AG10803 (cell line): ENCODE results near the gene JTB.
"Not testable (repeated sequence)": the region's sequence is repeated elsewhere in the genome, so short reads cannot be mapped to it uniquely, and the experiment has no call there.

Experiments used
- DNase-seq: peaks from one replicate; pipeline ENCODE4 v3.0.0; 2010; ENCODE audit warnings: low read depth
- H3K4me3 ChIP-seq: 2 replicates; pipeline ENCODE4 v1.5.1; 2011; ENCODE audit warnings: mild to moderate bottlenecking, low read length, control low read depth
- TF ChIP-seq, protein P1 (sequence below): conservative IDR thresholded peaks from 2 replicates; pipeline ENCODE4 v1.5.1; 2011; ENCODE audit warnings: mild to moderate bottlenecking, low read length, control low read depth, inconsistent platforms

JTB gene

DNA sequence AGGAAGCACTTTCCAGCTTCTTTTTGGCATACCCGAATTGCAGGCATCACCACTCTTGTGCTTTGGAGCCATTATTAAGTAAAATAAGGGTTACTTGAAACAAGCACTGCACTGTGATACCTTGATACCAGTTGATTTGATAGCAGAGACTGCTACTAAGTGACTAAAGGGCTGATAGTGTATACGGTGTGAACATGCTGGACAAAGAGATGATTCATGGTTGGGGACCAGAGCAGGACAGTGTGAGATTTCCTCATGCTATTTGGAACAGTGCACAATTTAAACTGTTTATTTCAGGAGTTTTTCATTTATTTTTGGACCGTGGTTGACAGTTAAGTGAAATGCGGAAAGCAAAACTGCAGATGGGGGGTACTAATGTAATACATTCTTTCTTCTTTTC, 22.9 kb upstream of the JTB start:
- TF ChIP-seq, protein P1, sequence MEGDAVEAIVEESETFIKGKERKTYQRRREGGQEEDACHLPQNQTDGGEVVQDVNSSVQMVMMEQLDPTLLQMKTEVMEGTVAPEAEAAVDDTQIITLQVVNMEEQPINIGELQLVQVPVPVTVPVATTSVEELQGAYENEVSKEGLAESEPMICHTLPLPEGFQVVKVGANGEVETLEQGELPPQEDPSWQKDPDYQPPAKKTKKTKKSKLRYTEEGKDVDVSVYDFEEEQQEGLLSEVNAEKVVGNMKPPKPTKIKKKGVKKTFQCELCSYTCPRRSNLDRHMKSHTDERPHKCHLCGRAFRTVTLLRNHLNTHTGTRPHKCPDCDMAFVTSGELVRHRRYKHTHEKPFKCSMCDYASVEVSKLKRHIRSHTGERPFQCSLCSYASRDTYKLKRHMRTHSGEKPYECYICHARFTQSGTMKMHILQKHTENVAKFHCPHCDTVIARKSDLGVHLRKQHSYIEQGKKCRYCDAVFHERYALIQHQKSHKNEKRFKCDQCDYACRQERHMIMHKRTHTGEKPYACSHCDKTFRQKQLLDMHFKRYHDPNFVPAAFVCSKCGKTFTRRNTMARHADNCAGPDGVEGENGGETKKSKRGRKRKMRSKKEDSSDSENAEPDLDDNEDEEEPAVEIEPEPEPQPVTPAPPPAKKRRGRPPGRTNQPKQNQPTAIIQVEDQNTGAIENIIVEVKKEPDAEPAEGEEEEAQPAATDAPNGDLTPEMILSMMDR: no peak
- no peak for DNase-seq
- H3K4me3 ChIP-seq: no peak overlapping the region

DNA sequence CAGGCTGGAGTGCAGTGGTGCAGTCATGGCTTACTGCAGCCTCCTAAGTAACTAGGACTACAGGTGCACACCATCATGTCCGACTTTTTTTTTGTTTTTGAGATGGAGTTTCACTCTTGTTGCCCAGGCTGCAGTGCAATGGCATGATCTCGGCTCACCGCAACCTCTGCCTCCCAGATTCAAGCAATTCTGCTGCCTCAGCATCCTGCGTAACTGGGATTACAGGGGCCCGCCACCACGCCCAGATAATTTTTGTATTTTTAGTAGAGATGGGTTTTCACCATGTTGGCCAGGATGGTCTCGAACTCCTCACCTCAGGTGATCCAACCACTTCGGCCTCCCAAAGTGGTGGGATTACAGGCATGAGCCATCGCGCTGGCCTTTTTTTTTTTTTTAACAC, 19.4 kb upstream of the JTB start:
- not testable (repeated sequence) for DNase-seq, H3K4me3 ChIP-seq

DNA sequence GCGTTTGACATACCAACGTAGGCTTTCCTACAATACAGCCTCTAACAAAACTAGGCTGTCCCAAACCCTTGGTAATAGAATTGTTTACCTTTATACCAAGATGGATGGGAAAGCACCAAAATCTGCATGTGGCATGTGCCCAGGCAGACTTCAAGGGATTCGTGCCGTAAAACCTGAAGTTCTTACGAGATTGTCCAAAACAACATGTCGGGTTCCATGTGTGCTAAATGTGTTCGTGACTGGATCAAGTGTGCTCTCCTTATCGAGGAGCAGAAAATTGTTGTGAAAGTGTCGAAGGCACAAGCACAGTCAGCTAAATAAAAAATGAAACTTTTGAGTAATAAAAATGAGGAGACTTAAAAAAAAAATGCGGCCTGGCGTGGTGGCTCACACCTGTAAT, 18.2 kb upstream of the JTB start:
- TF ChIP-seq, protein P1: no peak
- no peak for DNase-seq
- no peak overlapping the region for H3K4me3 ChIP-seq

DNA sequence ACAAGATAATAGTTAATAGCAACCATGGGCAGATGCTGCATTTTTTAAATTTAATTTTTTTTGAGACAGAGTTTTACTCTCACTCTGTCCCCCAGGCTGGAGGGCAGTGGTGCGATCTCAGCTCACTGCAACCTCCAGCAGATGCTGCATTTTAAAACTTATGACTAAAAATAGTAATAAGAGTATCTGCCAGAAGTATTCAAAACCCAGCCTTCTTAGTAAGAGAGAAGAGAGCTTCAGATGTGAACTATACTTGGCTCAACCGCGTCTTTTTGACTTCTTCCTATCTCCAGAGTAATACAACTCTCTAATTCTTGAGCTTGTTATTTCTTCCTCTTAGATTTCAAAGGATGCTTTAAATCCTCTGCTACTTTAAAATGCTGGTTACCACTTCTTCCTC, 17.7 kb upstream of the JTB start:
- TF ChIP-seq, protein P1: no peak

DNA sequence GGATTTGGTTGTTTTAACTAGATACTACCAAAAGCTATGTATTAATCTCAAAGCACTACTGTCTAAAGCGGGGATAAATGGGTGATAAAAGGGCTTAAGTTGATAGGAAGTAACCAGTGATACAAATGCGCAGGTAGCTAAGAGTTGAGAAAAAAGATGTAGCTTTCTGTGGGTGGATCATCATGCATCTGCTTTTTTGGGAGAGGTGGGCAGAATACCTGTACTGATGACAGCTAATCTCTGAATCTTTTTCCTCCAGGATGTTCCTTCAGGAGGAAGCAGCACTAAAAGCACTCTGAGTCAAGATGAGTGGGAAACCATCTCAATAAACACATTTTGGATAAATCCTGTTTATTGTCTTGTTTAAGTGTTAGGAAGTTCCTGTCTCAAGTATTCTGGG, 14.3 kb upstream of the JTB start:
- H3K4me3 ChIP-seq: peak overlapping the region; percentile 98
- TF ChIP-seq, protein P1: no peak

More for the DNA sequence above, 17.7 kb upstream of the JTB start:
- DNase-seq: no peak
- H3K4me3 ChIP-seq: no peak overlapping the region

DNA sequence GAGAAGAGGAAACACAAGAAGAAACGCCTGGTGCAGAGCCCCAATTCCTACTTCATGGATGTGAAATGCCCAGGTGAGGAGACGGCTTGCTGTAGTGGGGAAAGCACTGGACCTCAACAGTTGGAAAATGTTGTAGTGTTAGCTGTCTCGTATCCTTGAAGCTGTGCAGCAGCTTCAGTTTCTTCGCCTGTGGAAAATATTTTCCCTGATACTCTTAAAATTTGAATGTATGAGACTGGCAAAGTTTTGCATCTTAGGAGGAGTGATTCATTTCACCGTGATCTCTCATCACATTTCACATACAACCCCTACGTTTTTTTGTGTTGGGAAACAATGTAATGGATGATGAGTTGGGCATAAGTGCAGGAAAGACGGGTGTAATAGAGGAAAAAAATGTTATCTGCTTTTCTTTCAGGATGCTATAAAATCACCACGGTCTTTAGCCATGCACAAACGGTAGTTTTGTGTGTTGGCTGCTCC, 13.7 kb upstream of the JTB start:
- no peak for DNase-seq
- TF ChIP-seq, protein P1: no peak
- peak overlapping the region; percentile 98 for H3K4me3 ChIP-seq

More for the DNA sequence above, 14.3 kb upstream of the JTB start:
- DNase-seq: no peak

DNA sequence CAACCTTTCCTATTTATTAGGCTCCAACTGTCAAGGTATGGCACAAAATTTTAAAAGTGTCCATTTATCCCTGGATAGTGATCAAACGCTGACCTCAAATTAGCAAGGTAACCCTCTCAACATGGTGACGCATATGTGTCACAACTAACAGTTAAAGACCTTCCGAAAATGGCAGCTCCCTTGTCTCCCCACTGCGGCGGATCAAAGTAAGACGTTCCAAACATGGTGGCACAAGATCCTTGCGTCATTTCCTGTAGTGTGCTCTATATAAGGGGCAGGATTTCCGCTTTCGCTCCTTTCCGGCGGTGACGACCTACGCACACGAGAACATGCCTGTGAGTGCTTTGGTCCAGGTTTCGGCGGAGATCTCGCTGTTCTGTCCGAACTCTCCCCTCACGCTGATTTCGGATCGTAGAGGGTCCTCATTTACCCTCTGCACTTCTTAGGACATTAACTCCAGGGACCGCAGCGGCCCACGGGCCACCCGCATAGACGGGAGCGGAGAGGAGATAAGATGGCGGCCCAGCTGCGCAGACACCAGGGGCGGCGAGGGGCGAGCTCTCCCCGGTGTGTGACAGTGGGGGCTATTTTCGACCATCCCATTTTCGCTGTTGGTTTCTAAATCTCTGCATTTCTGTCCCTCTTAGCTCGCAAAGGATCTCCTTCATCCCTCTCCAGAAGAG, 13.1 kb upstream of the JTB start, which contains the start of gene RPS27:
RPS27 (plus strand) TSS at position 295 of the 683 bp plus-strand sequence; CDS start at position 330, 35 bp downstream.
- peak; percentile 99 for DNase-seq
- peak within 1 kb of the TSS; percentile 98 for H3K4me3 ChIP-seq
- TF ChIP-seq, protein P1: no peak

DNA sequence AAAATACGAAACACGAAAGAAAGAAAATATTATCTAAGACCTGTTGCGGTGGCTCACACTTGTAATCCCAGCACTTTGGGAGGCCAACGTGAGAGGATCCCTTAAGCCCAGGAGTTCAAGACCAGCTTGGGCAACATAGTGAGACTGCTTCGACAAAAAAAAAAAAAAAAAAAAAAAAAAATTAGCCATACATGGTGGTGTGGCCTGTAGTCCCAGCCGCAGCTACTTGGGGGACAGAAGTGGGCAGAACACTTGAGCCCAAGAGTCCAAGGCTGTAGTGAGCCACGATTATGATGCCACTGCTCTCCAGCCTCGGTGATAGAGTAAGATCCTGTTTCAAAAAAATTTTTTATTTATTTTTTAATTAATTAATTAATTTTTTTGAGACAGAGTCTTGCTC, 10.1 kb upstream of the JTB start:
- DNase-seq: no peak
- H3K4me3 ChIP-seq: no peak overlapping the region
- TF ChIP-seq, protein P1: no peak
